Neutrophil (primary cell): Measurements from ENCODE around the gene ARMC9.
A peak's percentile ranks its signal among the peaks of the same experiment; 100 is the strongest.

Experiments
- H3K27ac ChIP-seq: fragments of 200-600 bp; sonication (generic); 2 replicates; pipeline ENCODE4 v1.5.1; 2016; ENCODE audit warnings: mild to moderate bottlenecking, moderate library complexity
- H3K27me3 ChIP-seq: fragments of 200-600 bp; sonication (generic); 2 replicates; pipeline ENCODE4 v1.6.0; 2016; ENCODE audit warnings: mild to moderate bottlenecking
- H3K36me3 ChIP-seq: fragments of 200-600 bp; sonication (generic); 2 replicates; pipeline ENCODE4 v1.5.1; 2017
- H3K4me1 ChIP-seq, 2 experiments: fragments of 200-600 bp in 1 of 2; sonication (generic) in 1 of 2; 1 replicate in 1 of 2; 2 replicates in 1 of 2; pipeline versions ENCODE4 v1.5.1 to v1.6.1; 2013 to 2016; ENCODE audit warnings: low read depth in 1 of 2, low read length in 1 of 2, mild to moderate bottlenecking in 1 of 2, moderate library complexity in 1 of 2; ENCODE audit not compliant: control insufficient read depth in 1 of 2, insufficient read depth in 1 of 2
- H3K4me3 ChIP-seq, 2 experiments: fragments of 200-600 bp in 1 of 2; sonication (generic) in 1 of 2; 1 replicate in 1 of 2; 2 replicates in 1 of 2; pipeline ENCODE4 v1.5.1; 2013 to 2016; ENCODE audit warnings: low read depth in 1 of 2, low read length in 1 of 2, mild to moderate bottlenecking in 1 of 2, moderate library complexity in 1 of 2
- H3K9me3 ChIP-seq: fragments of 200-600 bp; sonication (generic); 2 replicates; pipeline ENCODE4 v1.5.1; 2016
- CTCF ChIP-seq: fragments of 200-600 bp; sonication (generic); IDR thresholded peaks from 2 replicates; pipeline ENCODE4 v1.5.1; 2016; ENCODE audit warnings: antibody characterized with exemption

ARMC9 gene

DNA sequence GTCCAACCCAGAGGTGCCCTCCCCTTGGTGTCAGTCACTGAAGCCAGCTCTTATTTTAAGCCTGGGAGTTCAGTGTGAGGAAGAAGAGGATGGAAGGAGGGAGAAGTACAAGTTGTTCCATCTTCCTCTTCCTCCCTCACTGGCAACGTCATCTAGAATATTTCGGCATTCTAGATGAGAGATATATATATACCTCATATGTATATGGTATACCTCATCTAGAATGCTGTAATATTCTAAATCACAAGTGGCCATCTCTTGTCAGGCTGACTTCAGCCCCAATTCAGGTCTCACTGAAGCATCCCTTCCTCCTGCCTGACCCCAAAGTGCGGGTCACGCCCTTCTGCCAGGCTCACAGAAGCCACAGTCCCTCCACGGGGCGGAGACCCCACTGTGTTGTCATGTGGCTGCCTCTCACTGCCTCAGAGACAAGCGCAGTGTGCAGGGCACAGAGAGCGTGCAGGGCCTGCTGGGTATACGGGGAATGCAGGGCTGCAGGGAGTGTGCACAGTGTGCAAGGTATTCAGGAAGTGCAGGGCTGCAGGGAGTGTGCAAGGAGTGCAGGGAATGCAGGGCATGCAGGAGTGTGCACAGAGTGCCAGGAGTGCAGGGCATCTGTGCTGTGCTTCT is 164.2 kb downstream of the ARMC9 start:
- Histone ChIP-seq H3K4me1 (peaks cover 20 to 25% of the 10 kb centered on the region in 2 experiments), H3K9me3 (no peaks in the 10 kb centered on the region), H3K27me3 (no peaks in the 10 kb centered on the region), H3K36me3 (no peaks in the 10 kb centered on the region), H3K27ac (peak overlapping the region; percentile 72), H3K4me3 (no peak overlapping the region)
- no peak for TF ChIP-seq CTCF

DNA sequence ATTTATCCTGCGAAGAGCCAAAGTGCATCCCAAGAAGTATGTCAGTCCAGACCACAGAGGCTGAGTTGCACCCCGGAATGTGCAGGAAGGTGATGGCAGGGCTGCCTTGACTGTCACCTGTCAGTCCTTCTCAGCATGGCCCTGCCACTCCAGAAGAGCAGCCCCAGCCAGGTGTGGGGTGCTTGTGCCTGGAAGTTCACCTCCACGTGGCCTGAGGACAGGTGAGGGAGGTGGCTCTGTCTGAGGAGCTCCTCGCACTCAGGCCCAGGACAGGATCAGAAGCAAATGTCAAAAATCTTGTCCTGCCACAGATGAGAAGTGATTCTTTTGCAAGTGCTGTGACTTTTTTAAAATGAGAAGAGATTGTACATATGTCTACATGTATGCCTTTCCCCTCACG is 165.6 kb downstream of the ARMC9 start:
- Histone ChIP-seq H3K27ac (no peak overlapping the region), H3K36me3 (no peaks in the 10 kb centered on the region), H3K4me1 (peaks cover 20 to 25% of the 10 kb centered on the region in 2 experiments), H3K9me3 (no peaks in the 10 kb centered on the region), H3K4me3 (no peak overlapping the region), H3K27me3 (no peaks in the 10 kb centered on the region)
- no peak for TF ChIP-seq CTCF

GRCh38 chr2:231364961-231365810 is 166.8 kb downstream of the ARMC9 start:
- Histone ChIP-seq H3K36me3 (no peaks in the 10 kb centered on the region), H3K4me1 (peaks cover 20 to 25% of the 10 kb centered on the region in 2 experiments), H3K4me3 (no peak overlapping the region), H3K27me3 (no peaks in the 10 kb centered on the region), H3K9me3 (no peaks in the 10 kb centered on the region), H3K27ac (no peak overlapping the region)
- no peak for TF ChIP-seq CTCF

- no peak overlapping the region for H3K27ac ChIP-seq
- no peaks in the 10 kb centered on the region for H3K27me3 ChIP-seq
These were observed 168.7 kb downstream of the ARMC9 start for GRCh38 chr2:231367178-231367577.

More at GRCh38 chr2:231367178-231367577, 168.7 kb downstream of the ARMC9 start:
- H3K4me3 ChIP-seq = no peak overlapping the region
- TF ChIP-seq CTCF = no peak
- H3K36me3 ChIP-seq = no peaks in the 10 kb centered on the region
- H3K9me3 ChIP-seq = no peaks in the 10 kb centered on the region
- H3K4me1 ChIP-seq = peaks cover 15 to 21% of the 10 kb centered on the region in 2 experiments
